Brain pericyte (primary cell): ENCODE data around the gene CA9.

Experiments used
- DNase-seq: peaks from one replicate; pipeline ENCODE4 v3.0.0-alpha.2; 2012; ENCODE audit warnings: low read depth, low spot score

CA9 gene

GRCh38 chr9:35691757-35692301, 18.1 kb downstream of the CA9 start:
- DNase-seq = no peak

- no peak for DNase-seq
Measured at GRCh38 chr9:35695943-35696401, 22.2 kb downstream of the CA9 start.

GRCh38 chr9:35696520-35697215, 22.9 kb downstream of the CA9 start:
- DNase-seq = no peak

GRCh38 chr9:35697486-35697885, 23.8 kb downstream of the CA9 start:
- DNase-seq = no peak

GRCh38 chr9:35698231-35698630, 24.5 kb downstream of the CA9 start:
- DNase-seq = no peak

GRCh38 chr9:35700031-35700430, 26.3 kb downstream of the CA9 start:
- DNase-seq = no peak

GRCh38 chr9:35700942-35701341, 27.2 kb downstream of the CA9 start:
- no peak for DNase-seq

GRCh38 chr9:35702696-35703095, 29.0 kb downstream of the CA9 start:
- no peak for DNase-seq

GRCh38 chr9:35703906-35704672, 30.4 kb downstream of the CA9 start:
- DNase-seq = no peak

- DNase-seq = no peak
Measured at GRCh38 chr9:35705372-35705771, 31.6 kb downstream of the CA9 start.

- DNase-seq = no peak
Measured at GRCh38 chr9:35705836-35706430, 32.2 kb downstream of the CA9 start.

GRCh38 chr9:35706951-35707350, 33.2 kb downstream of the CA9 start:
- no peak for DNase-seq

- no peak for DNase-seq
Measured at GRCh38 chr9:35708146-35708545, 34.4 kb downstream of the CA9 start.

GRCh38 chr9:35710818-35711500, 37.2 kb downstream of the CA9 start:
- no peak for DNase-seq

- DNase-seq = no peak
Measured at GRCh38 chr9:35711501-35712428, 38.0 kb downstream of the CA9 start.

- DNase-seq = no peak
Measured at GRCh38 chr9:35712762-35713400, 39.2 kb downstream of the CA9 start.

GRCh38 chr9:35713578-35713977, 39.9 kb downstream of the CA9 start:
- no peak for DNase-seq

GRCh38 chr9:35714123-35714522, 40.4 kb downstream of the CA9 start:
- no peak for DNase-seq

- DNase-seq = no peak
Measured at GRCh38 chr9:35714579-35715252, 41.0 kb downstream of the CA9 start.

GRCh38 chr9:35716230-35716629, 42.5 kb downstream of the CA9 start:
- DNase-seq = no peak
